ENCODE data around the gene EFNA2. TPM values are rescaled to one million over a fixed set of nuclear protein-coding genes. Genes with fewer than 3 reads are reported as not detected.

Gene EFNA2
- total and polyA plus RNA-seq, 4 experiments from 2014 or later = not detected

- Histone ChIP-seq H3K27me3 (ENCODE audit: insufficient read depth, low read length) (no peaks in the 10 kb centered on the region), H3K27ac (ENCODE audit: low read depth, low read length) (no peak overlapping the region), H3K9me3 (ENCODE audit: control insufficient read depth in 1 of 2, low read length in 2 of 2) (no peaks in the 10 kb centered on the region), H3K4me3 (ENCODE audit: low read length in 2 of 2) (no peak overlapping the region), H3K4me1 (ENCODE audit: insufficient read depth, low read length) (no peaks in the 10 kb centered on the region), H3K36me3 (ENCODE audit: insufficient read depth, low read length) (no peaks in the 10 kb centered on the region)
- H3K27ac Mint-ChIP-seq = no peak overlapping the region
- H3K27me3 Mint-ChIP-seq = peaks cover 1 to 3% of the 10 kb centered on the region in 2 donors
- no peak for DNase-seq
- no peaks in the 10 kb centered on the region for H3K4me1 Mint-ChIP-seq
- no peaks in the 10 kb centered on the region for H3K9me3 Mint-ChIP-seq
- intact Hi-C loops (cut with micrococcal nuclease) = no loop called here
- CTCF ChIA-PET (ENCODE audit: partially characterized antibody) = no interaction called here
- no peaks in the 10 kb centered on the region for H3K36me3 Mint-ChIP-seq
- POLR2A ChIA-PET (ENCODE audit: partially characterized antibody) = no interaction called here
- no peak overlapping the region for H3K4me3 Mint-ChIP-seq
Measured at GRCh38 chr19:1336079-1336684, 50.5 kb downstream of the EFNA2 start.

- no peak overlapping the region for H3K27ac ChIP-seq (ENCODE audit: low read depth, low read length)
- CTCF ChIA-PET (ENCODE audit: partially characterized antibody) = no interaction called here
- H3K27me3 Mint-ChIP-seq = peaks cover 1 to 3% of the 10 kb centered on the region in 2 donors
- H3K4me3 Mint-ChIP-seq = no peak overlapping the region
- H3K4me1 ChIP-seq (ENCODE audit: insufficient read depth, low read length) = no peaks in the 10 kb centered on the region
- no peak for DNase-seq
- POLR2A ChIA-PET (ENCODE audit: partially characterized antibody) = no interaction called here
- H3K9me3 ChIP-seq (ENCODE audit: control insufficient read depth in 1 of 2, low read length in 2 of 2) = no peaks in the 10 kb centered on the region
- no peaks in the 10 kb centered on the region for H3K9me3 Mint-ChIP-seq
- peaks cover 0 to 9% (median 4%) of the 10 kb centered on the region in 4 donors for H3K4me1 Mint-ChIP-seq
- no peak overlapping the region for H3K27ac Mint-ChIP-seq
- H3K27me3 ChIP-seq (ENCODE audit: insufficient read depth, low read length) = no peaks in the 10 kb centered on the region
- no peak overlapping the region for H3K4me3 ChIP-seq (ENCODE audit: low read length in 2 of 2)
- H3K36me3 Mint-ChIP-seq = no peaks in the 10 kb centered on the region
- H3K36me3 ChIP-seq (ENCODE audit: insufficient read depth, low read length) = no peaks in the 10 kb centered on the region
- intact Hi-C loops (cut with micrococcal nuclease) = loop anchor here (10.0 kb wide), 1 partner anchor 46 kb away; no protein-coding TSS in a partner anchor
Measured at GRCh38 chr19:1340681-1341469, 55.2 kb downstream of the EFNA2 start.

- H3K36me3 Mint-ChIP-seq = no peaks in the 10 kb centered on the region
- peaks cover 0 to 2% (median 0%) of the 10 kb centered on the region in 8 donors for H3K9me3 Mint-ChIP-seq
- H3K27ac Mint-ChIP-seq = no peak overlapping the region
- Histone ChIP-seq H3K4me3 (ENCODE audit: low read length in 2 of 2) (no peak overlapping the region), H3K27me3 (ENCODE audit: insufficient read depth, low read length) (no peaks in the 10 kb centered on the region), H3K9me3 (ENCODE audit: control insufficient read depth in 1 of 2, low read length in 2 of 2) (no peaks in the 10 kb centered on the region), H3K36me3 (ENCODE audit: insufficient read depth, low read length) (no peaks in the 10 kb centered on the region), H3K4me1 (ENCODE audit: insufficient read depth, low read length) (no peaks in the 10 kb centered on the region), H3K27ac (ENCODE audit: low read depth, low read length) (no peak overlapping the region)
- POLR2A ChIA-PET (ENCODE audit: partially characterized antibody) = no interaction called here
- H3K4me1 Mint-ChIP-seq = peaks cover 0 to 9% (median 4%) of the 10 kb centered on the region in 4 donors
- peaks cover 0 to 1% of the 10 kb centered on the region in 2 donors for H3K27me3 Mint-ChIP-seq
- intact Hi-C loops (cut with micrococcal nuclease) = loop anchor here (10.0 kb wide), 1 partner anchor 48 kb away; no protein-coding TSS in a partner anchor
- H3K4me3 Mint-ChIP-seq = no peak overlapping the region
- DNase-seq = no peak
- CTCF ChIA-PET (ENCODE audit: partially characterized antibody) = no interaction called here
Measured at GRCh38 chr19:1343041-1343440, 57.4 kb downstream of the EFNA2 start.

- H3K27me3 Mint-ChIP-seq = no peaks in the 10 kb centered on the region
- no peak overlapping the region for H3K4me3 ChIP-seq (ENCODE audit: low read length in 2 of 2)
- peaks cover 0 to 2% (median 0%) of the 10 kb centered on the region in 8 donors for H3K9me3 Mint-ChIP-seq
- intact Hi-C loops (cut with micrococcal nuclease) = loop anchor here (10.0 kb wide), 1 partner anchor 54 kb away; no protein-coding TSS in a partner anchor
- CTCF ChIA-PET (ENCODE audit: partially characterized antibody) = interaction anchor here (0.7 kb wide), 1 partner anchor 43 kb away, joined by 3 read pairs; no protein-coding TSS in a partner anchor
- H3K9me3 ChIP-seq (ENCODE audit: control insufficient read depth in 1 of 2, low read length in 2 of 2) = no peaks in the 10 kb centered on the region
- H3K27me3 ChIP-seq (ENCODE audit: insufficient read depth, low read length) = no peaks in the 10 kb centered on the region
- H3K27ac Mint-ChIP-seq = no peak overlapping the region
- H3K4me1 ChIP-seq (ENCODE audit: insufficient read depth, low read length) = peaks cover 5% of the 10 kb centered on the region
- H3K27ac ChIP-seq (ENCODE audit: low read depth, low read length) = no peak overlapping the region
- DNase-seq = no peak
- POLR2A ChIA-PET (ENCODE audit: partially characterized antibody) = interaction anchor here (1.0 kb wide), 1 partner anchor 37 kb away, joined by 3 read pairs; no protein-coding TSS in a partner anchor
- no peak overlapping the region for H3K4me3 Mint-ChIP-seq
- no peaks in the 10 kb centered on the region for H3K36me3 Mint-ChIP-seq
- no peaks in the 10 kb centered on the region for H3K36me3 ChIP-seq (ENCODE audit: insufficient read depth, low read length)
- H3K4me1 Mint-ChIP-seq = peaks cover under 1 to 13% (median 3%) of the 10 kb centered on the region in 4 donors
Measured at GRCh38 chr19:1349211-1349610, 63.5 kb downstream of the EFNA2 start.

- Mint-ChIP-seq H3K27ac (no peak overlapping the region), H3K4me3 (no peak overlapping the region), H3K9me3 (peaks cover 0 to 4% (median 0%) of the 10 kb centered on the region in 8 donors), H3K36me3 (peaks cover 0 to 4% of the 10 kb centered on the region in 2 donors), H3K27me3 (no peaks in the 10 kb centered on the region), H3K4me1 (peaks cover 5 to 16% (median 10%) of the 10 kb centered on the region in 4 donors)
- H3K9me3 ChIP-seq (ENCODE audit: control insufficient read depth in 1 of 2, low read length in 2 of 2) = no peaks in the 10 kb centered on the region
- no peaks in the 10 kb centered on the region for H3K27me3 ChIP-seq (ENCODE audit: insufficient read depth, low read length)
- ChIA-PET POLR2A (ENCODE audit: partially characterized antibody) (no interaction called here), CTCF (ENCODE audit: partially characterized antibody) (interaction anchor here (1.1 kb wide), 1 partner anchor 14 kb away, joined by 4 read pairs; no protein-coding TSS in a partner anchor)
- H3K4me1 ChIP-seq (ENCODE audit: insufficient read depth, low read length) = peaks cover 13% of the 10 kb centered on the region
- H3K27ac ChIP-seq (ENCODE audit: low read depth, low read length) = no peak overlapping the region
- DNase-seq = no peak
- H3K36me3 ChIP-seq (ENCODE audit: insufficient read depth, low read length) = no peaks in the 10 kb centered on the region
- intact Hi-C loops (cut with micrococcal nuclease) = no loop called here
- H3K4me3 ChIP-seq (ENCODE audit: low read length in 2 of 2) = no peak overlapping the region
Measured at GRCh38 chr19:1350867-1351266, 65.2 kb downstream of the EFNA2 start.

Other genes starting within 250 kb of the EFNA2 start
- 100 to 1,000 TPM; 313 to 319 TPM for gene ABCA7, start 245.8 kb upstream of the EFNA2 start, total RNA-seq
- 10 to 100 TPM; 10.7 to 11.2 TPM for gene ABCA7, start 245.8 kb upstream of the EFNA2 start, polyA plus RNA-seq
- 100 to 1,000 TPM; 834 to 836 TPM for gene ARHGAP45, start 218.7 kb upstream of the EFNA2 start, total RNA-seq
- 100 to 1,000 TPM; 222 to 501 TPM for gene ARHGAP45, start 218.7 kb upstream of the EFNA2 start, polyA plus RNA-seq
- gene POLR2E, start 190.5 kb upstream of the EFNA2 start, total RNA-seq = 10 to 100 TPM; 76.0 to 80.0 TPM
- gene POLR2E, start 190.5 kb upstream of the EFNA2 start, polyA plus RNA-seq = 100 to 1,000 TPM; 167 to 197 TPM
- 100 to 1,000 TPM; 210 to 220 TPM for gene GPX4, start 181.9 kb upstream of the EFNA2 start, total RNA-seq
- 100 to 1,000 TPM; 399 to 406 TPM for gene GPX4, start 181.9 kb upstream of the EFNA2 start, polyA plus RNA-seq
- gene SBNO2, start 111.6 kb upstream of the EFNA2 start, total RNA-seq = 10 to 100 TPM; 92.6 to 98.6 TPM
- 1 to 10 TPM in 1 of 2 donors, under 1 TPM in 1; 0.37 to 3.5 TPM for gene SBNO2, start 111.6 kb upstream of the EFNA2 start, polyA plus RNA-seq
- 100 to 1,000 TPM; 112 to 114 TPM for gene STK11, start 80.1 kb upstream of the EFNA2 start, total RNA-seq
- gene STK11, start 80.1 kb upstream of the EFNA2 start, polyA plus RNA-seq = 10 to 100 TPM; 11.0 to 43.5 TPM
- not detected for gene CBARP, start 47.9 kb upstream of the EFNA2 start, total RNA-seq
- gene CBARP, start 47.9 kb upstream of the EFNA2 start, polyA plus RNA-seq = not detected
- 100 to 1,000 TPM; 105 to 108 TPM for gene ATP5F1D, start 44.1 kb upstream of the EFNA2 start, total RNA-seq
- gene ATP5F1D, start 44.1 kb upstream of the EFNA2 start, polyA plus RNA-seq = 100 to 1,000 TPM; 133 to 243 TPM
- gene MIDN, start 37.3 kb upstream of the EFNA2 start, total RNA-seq = 10 to 100 TPM; 30.3 to 34.0 TPM
- 1 to 10 TPM in 1 of 2 donors, under 1 TPM in 1; 0.75 to 6.1 TPM for gene MIDN, start 37.3 kb upstream of the EFNA2 start, polyA plus RNA-seq
- 100 to 1,000 TPM; 574 to 638 TPM for gene CIRBP, start 16.5 kb upstream of the EFNA2 start, total RNA-seq
- gene CIRBP, start 16.5 kb upstream of the EFNA2 start, polyA plus RNA-seq = 100 to 1,000 TPM; 160 to 257 TPM
- 10 to 100 TPM; 50.5 to 54.2 TPM for gene FAM174C, start 10.3 kb upstream of the EFNA2 start, total RNA-seq
- gene FAM174C, start 10.3 kb upstream of the EFNA2 start, polyA plus RNA-seq = 100 to 1,000 TPM in 1 of 2 donors, 10 to 100 TPM in 1; 57.2 to 114 TPM
- 10 to 100 TPM; 68.6 to 73.5 TPM for gene NDUFS7, start 98.0 kb downstream of the EFNA2 start, total RNA-seq
- gene NDUFS7, start 98.0 kb downstream of the EFNA2 start, polyA plus RNA-seq = 100 to 1,000 TPM; 180 to 193 TPM
- gene GAMT, start 115.7 kb downstream of the EFNA2 start, total RNA-seq = 10 to 100 TPM; 15.9 to 16.2 TPM
- gene GAMT, start 115.7 kb downstream of the EFNA2 start, polyA plus RNA-seq = 10 to 100 TPM; 19.3 to 20.3 TPM
- gene DAZAP1, start 121.7 kb downstream of the EFNA2 start, total RNA-seq = 100 to 1,000 TPM; 143 to 152 TPM
- 1 to 10 TPM; 2.5 to 9.1 TPM for gene DAZAP1, start 121.7 kb downstream of the EFNA2 start, polyA plus RNA-seq
- gene RPS15, start 152.5 kb downstream of the EFNA2 start, total RNA-seq = 1,000 to 10,000 TPM; 1,715 to 1,828 TPM
- gene RPS15, start 152.5 kb downstream of the EFNA2 start, polyA plus RNA-seq = 1,000 to 10,000 TPM; 2,575 to 2,757 TPM
- not detected for gene APC2, start 164.2 kb downstream of the EFNA2 start, total RNA-seq
- gene APC2, start 164.2 kb downstream of the EFNA2 start, polyA plus RNA-seq = not detected
- 10 to 100 TPM; 68.8 to 79.8 TPM for gene C19orf25, start 193.3 kb downstream of the EFNA2 start, total RNA-seq
- gene C19orf25, start 193.3 kb downstream of the EFNA2 start, polyA plus RNA-seq = 10 to 100 TPM; 41.5 to 48.9 TPM
- 1 to 10 TPM; 3.1 to 3.7 TPM for gene PCSK4, start 204.5 kb downstream of the EFNA2 start, total RNA-seq
- not detected for gene PCSK4, start 204.5 kb downstream of the EFNA2 start, polyA plus RNA-seq
- gene REEP6, start 205.3 kb downstream of the EFNA2 start, total RNA-seq = 1 to 10 TPM; 2.9 to 3.3 TPM
- gene REEP6, start 205.3 kb downstream of the EFNA2 start, polyA plus RNA-seq = 1 to 10 TPM in 1 of 2 donors, under 1 TPM in 1; 1.00 to 2.8 TPM
- 1 to 10 TPM; 2.4 to 3.6 TPM for gene ADAMTSL5, start 227.1 kb downstream of the EFNA2 start, total RNA-seq
- gene ADAMTSL5, start 227.1 kb downstream of the EFNA2 start, polyA plus RNA-seq = 1 to 10 TPM; 1.5 to 2.3 TPM
- not detected for gene PLK5, start 238.2 kb downstream of the EFNA2 start, total RNA-seq
- not detected for gene PLK5, start 238.2 kb downstream of the EFNA2 start, polyA plus RNA-seq